Measurements from ENCODE around the gene FSD1L.

FSD1L gene

DNA sequence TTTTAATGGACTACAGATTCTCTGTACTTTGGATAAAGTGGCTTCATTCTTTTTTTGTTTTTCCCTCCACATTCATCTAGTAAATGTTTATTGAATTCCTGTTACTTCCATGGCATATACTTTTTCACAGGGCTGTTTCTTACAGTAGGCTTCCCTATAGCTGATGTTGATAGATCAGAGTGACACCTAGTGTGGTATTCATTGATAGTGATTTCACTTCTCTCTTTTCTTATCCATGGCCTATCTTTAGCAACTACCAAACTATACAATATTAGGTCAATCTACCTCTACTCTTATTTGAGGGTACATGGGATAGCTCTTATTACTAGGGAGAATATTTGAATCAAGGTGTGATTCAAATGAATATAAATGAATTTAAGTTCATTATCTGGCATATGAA lies 35.8 kb downstream of the FSD1L start:
- H3K27me3 Mint-ChIP-seq = no peaks in the 10 kb centered on the region

DNA sequence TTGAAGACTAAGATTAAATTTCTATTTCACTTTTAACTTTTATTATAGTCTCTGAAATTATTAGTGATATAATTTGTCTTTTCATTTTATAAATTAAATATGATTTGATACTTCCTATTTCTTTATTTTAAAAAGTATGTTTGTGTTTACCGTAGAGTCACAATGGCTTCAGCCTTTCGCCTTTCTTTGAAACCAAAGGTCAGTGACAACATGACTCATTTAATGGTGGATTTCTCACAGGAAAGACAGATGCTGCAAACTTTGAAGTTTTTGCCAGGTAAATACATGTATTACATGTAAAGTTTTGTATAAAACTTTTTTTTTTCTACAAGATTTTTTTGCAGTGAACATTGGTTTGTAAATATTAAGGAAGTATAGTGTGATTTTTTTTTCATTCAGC lies 36.4 kb downstream of the FSD1L start:
- Mint-ChIP-seq H3K4me3 (no peak overlapping the region), H3K4me1 (ENCODE audit: low read depth) (peaks cover 15% of the 10 kb centered on the region), H3K27me3 (no peaks in the 10 kb centered on the region), H3K9me3 (no peaks in the 10 kb centered on the region), H3K36me3 (ENCODE audit: low read depth) (peaks cover 20% of the 10 kb centered on the region), H3K27ac (no peak overlapping the region)
- intact Hi-C loops (cut with micrococcal nuclease) = no loop called here

More for the DNA sequence above, 35.8 kb downstream of the FSD1L start:
- intact Hi-C loops (cut with micrococcal nuclease) = no loop called here
- H3K4me1 Mint-ChIP-seq (ENCODE audit: low read depth) = peaks cover 15% of the 10 kb centered on the region
- peaks cover 20% of the 10 kb centered on the region for H3K36me3 Mint-ChIP-seq (ENCODE audit: low read depth)
- no peaks in the 10 kb centered on the region for H3K9me3 Mint-ChIP-seq
- no peak overlapping the region for H3K4me3 Mint-ChIP-seq
- no peak overlapping the region for H3K27ac Mint-ChIP-seq

DNA sequence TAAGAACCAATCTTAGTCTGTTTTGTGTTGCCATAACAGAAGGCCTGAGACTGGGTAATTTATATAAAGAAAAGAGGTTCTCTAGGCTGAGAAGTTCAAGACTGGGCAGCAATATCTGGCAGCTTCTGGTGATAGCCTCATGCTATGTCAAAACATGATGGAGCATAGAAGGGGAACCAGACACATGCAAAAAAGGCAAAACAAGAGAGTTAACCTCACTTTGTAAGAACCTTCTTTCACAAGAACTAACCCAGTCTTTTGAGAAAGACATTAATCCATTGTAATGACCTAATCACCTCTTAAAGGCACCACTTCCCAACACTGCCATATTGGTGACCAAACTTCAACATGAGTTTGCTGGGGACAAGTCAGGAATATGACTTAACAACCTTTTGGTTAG lies 37.3 kb downstream of the FSD1L start:
- intact Hi-C loops (cut with micrococcal nuclease) = no loop called here
- peaks cover 15% of the 10 kb centered on the region for H3K4me1 Mint-ChIP-seq (ENCODE audit: low read depth)
- no peaks in the 10 kb centered on the region for H3K9me3 Mint-ChIP-seq
- no peak overlapping the region for H3K27ac Mint-ChIP-seq
- H3K27me3 Mint-ChIP-seq = no peaks in the 10 kb centered on the region
- peaks cover 20% of the 10 kb centered on the region for H3K36me3 Mint-ChIP-seq (ENCODE audit: low read depth)
- H3K4me3 Mint-ChIP-seq = no peak overlapping the region

DNA sequence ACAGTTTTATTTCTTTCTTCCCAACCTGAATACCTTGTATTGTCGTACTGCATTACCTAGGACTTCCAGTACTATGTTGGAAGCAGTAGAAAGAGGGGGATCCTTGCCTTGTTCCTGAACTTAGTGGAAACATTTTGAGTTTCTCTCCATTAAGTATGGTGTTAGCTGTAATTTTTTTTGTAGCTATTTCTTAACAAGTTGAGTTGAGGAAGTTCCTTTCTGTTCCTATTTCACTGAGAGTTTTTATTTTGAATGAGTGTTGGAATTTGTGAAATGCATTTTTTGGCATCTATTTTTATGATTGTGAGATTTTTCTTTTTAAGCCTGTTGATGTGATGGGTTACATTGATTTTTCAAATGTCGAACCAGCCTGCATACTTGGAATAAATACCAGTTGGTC lies 49.0 kb downstream of the FSD1L start:
- no peaks in the 10 kb centered on the region for H3K27me3 Mint-ChIP-seq
- no peak overlapping the region for H3K4me3 Mint-ChIP-seq
- no peaks in the 10 kb centered on the region for H3K9me3 Mint-ChIP-seq
- peak overlapping the region; percentile 56 for H3K27ac Mint-ChIP-seq
- peaks cover 51% of the 10 kb centered on the region for H3K4me1 Mint-ChIP-seq (ENCODE audit: low read depth)
- H3K36me3 Mint-ChIP-seq (ENCODE audit: low read depth) = peaks cover 20% of the 10 kb centered on the region
- intact Hi-C loops (cut with micrococcal nuclease) = no loop called here

DNA sequence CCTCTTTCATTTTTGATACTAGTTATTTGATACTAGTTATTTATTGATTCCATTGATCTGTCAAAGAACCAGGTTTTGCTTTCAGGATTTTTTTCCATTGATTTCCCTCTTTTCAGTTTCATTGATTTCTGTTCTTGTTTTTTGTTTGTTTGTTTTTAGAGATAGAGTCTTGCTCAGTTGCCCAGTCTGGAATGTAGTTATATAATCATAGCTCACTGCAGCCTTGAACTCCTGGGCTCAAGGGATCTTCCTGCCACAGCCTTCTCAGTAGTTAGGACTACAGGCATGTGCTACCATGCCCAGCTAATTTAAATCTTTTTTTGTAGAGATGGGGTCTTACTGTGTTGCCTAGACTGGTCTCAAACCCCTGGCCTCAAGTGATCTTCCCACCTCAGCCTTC lies 49.9 kb downstream of the FSD1L start:
- peaks cover 51% of the 10 kb centered on the region for H3K4me1 Mint-ChIP-seq (ENCODE audit: low read depth)
- intact Hi-C loops (cut with micrococcal nuclease) = no loop called here
- no peaks in the 10 kb centered on the region for H3K9me3 Mint-ChIP-seq
- peak overlapping the region; percentile 56 for H3K27ac Mint-ChIP-seq
- no peak overlapping the region for H3K4me3 Mint-ChIP-seq
- H3K27me3 Mint-ChIP-seq = no peaks in the 10 kb centered on the region
- H3K36me3 Mint-ChIP-seq (ENCODE audit: low read depth) = peaks cover 12% of the 10 kb centered on the region

DNA sequence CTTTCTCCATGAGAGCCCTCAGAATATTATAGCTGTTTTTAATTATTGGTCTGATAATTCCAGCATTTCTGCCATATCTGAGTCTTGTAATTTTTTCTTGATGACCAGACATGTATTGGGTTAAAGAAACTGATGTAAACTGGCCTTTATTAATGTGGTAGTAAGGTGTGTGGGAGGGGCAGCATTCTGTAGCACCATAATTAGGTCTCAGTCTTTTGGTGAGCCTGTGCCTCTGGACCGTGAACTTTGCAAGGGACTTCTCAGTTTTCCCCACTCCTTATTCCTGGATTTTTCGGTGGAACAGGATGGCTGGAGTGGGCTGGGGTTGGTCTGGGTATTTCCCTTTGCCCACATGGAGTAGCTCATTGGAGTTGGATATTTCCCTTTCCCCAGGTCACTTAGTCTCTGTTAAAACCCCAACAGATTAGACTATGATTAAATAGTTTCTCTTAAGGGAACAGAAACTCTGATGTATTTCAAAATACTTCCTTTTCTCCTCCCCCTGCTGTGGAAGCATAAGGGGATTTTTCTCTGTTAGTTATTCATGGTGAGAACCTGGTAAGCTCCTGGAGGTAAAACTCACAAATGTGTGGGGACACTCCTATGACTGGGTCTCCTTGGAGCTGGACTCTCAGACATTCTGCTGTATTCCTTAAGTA lies 52.4 kb downstream of the FSD1L start:
- Mint-ChIP-seq H3K27me3 (no peaks in the 10 kb centered on the region), H3K9me3 (no peaks in the 10 kb centered on the region), H3K36me3 (ENCODE audit: low read depth) (peaks cover 10% of the 10 kb centered on the region), H3K4me1 (ENCODE audit: low read depth) (peaks cover 57% of the 10 kb centered on the region), H3K27ac (no peak overlapping the region), H3K4me3 (no peak overlapping the region)
- intact Hi-C loops (cut with micrococcal nuclease) = no loop called here

DNA sequence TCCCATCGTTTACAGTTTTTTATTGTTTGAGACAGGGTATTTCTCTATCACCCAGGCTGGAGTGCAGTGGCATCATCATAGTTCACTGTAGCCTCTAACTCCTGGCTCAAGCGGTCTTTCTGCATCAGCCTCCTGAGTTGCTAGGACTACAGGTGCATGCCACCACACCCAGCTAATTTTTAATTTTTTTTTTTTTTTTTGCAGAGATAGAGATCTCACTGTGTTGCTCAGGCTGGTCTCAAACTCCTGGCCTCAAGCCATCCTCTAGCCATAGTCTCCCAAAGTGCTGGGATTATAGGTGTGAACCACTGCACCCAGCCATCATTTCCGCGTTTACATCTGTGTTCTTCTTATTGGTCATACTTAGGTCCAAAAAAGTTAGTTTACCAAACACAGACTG lies 53.6 kb downstream of the FSD1L start:
- intact Hi-C loops (cut with micrococcal nuclease) = no loop called here
- Mint-ChIP-seq H3K4me3 (no peak overlapping the region), H3K27ac (no peak overlapping the region), H3K9me3 (no peaks in the 10 kb centered on the region), H3K4me1 (ENCODE audit: low read depth) (peaks cover 50% of the 10 kb centered on the region), H3K36me3 (ENCODE audit: low read depth) (peaks cover 4% of the 10 kb centered on the region), H3K27me3 (no peaks in the 10 kb centered on the region)

DNA sequence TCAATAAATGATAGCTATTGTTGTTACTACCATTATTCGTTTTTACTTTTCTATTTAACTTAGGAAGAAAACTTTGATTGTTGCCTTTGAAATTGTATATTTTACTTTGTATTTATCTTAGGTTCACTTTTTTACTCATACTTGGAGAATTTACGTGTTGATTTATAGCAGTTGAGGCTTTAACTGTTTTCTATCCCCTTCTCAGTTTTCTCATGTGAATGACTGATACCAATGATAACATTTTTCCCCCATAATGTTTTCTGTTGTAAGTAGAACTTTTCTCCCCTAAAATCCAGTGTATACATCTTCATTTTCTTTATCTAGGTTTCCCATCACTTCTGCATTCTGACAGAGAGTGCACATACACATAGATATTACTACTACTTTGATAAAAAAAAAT lies 54.4 kb downstream of the FSD1L start:
- Mint-ChIP-seq H3K4me3 (no peak overlapping the region), H3K4me1 (ENCODE audit: low read depth) (peaks cover 42% of the 10 kb centered on the region), H3K9me3 (no peaks in the 10 kb centered on the region), H3K27ac (no peak overlapping the region), H3K27me3 (no peaks in the 10 kb centered on the region), H3K36me3 (ENCODE audit: low read depth) (peaks cover 5% of the 10 kb centered on the region)
- intact Hi-C loops (cut with micrococcal nuclease) = no loop called here

DNA sequence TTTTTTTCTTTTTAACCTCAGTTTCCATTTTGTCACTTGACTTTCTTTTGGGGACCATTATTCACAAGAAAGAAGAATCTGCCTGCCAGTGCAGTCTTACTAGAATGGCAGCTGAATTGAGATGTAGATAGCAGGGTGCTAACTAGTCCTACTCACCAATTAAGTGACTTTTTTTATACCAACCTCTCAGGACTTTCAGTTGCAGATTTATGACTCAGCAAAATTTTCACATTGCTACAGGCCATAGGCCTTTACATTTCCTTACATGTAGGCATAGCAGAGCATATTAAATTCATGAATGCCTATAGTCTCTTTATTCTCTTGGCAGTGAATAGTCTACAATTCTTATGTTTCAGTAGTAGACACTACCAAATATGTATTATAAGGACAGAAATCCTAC lies 56.0 kb downstream of the FSD1L start:
- no peak overlapping the region for H3K4me3 Mint-ChIP-seq
- intact Hi-C loops (cut with micrococcal nuclease) = no loop called here
- H3K27me3 Mint-ChIP-seq = no peaks in the 10 kb centered on the region
- no peak overlapping the region for H3K27ac Mint-ChIP-seq
- H3K36me3 Mint-ChIP-seq (ENCODE audit: low read depth) = peaks cover 5% of the 10 kb centered on the region
- no peaks in the 10 kb centered on the region for H3K9me3 Mint-ChIP-seq
- peaks cover 33% of the 10 kb centered on the region for H3K4me1 Mint-ChIP-seq (ENCODE audit: low read depth)

DNA sequence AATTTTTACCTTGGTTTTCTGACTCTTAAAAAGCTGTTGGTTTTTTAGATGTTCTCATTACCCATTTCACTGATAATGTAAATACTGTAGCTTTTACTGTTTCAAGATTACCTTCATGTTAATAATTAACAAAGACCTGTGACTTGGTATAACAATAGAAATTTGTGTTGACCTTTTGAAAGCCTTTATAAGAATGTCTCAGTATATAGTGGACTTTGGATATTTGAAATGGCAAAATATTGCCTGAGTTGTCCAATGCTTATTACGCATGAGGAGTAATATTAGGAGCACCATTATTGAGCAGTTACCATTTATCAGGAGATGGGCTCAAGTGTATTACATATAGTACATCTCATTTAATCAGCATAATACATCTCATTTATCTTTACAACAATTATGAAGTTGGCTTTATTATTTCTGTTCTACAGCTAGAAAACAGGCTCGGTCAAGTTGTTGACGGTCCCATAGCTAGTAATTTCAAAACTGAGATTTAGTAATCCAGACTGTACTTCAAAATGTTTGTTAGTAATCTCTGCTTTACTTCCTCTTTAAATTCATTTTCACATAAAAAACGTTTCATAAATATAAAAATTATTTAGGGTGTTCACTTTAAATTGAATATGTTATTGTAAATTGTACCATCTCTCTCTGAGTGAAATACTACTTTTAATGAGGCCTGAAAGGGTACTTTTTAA lies 59.4 kb downstream of the FSD1L start:
- intact Hi-C loops (cut with micrococcal nuclease) = no loop called here
- Mint-ChIP-seq H3K27ac (no peak overlapping the region), H3K9me3 (no peaks in the 10 kb centered on the region), H3K36me3 (ENCODE audit: low read depth) (peaks cover 5% of the 10 kb centered on the region), H3K4me1 (ENCODE audit: low read depth) (peaks cover 8% of the 10 kb centered on the region), H3K27me3 (no peaks in the 10 kb centered on the region), H3K4me3 (no peak overlapping the region)

DNA sequence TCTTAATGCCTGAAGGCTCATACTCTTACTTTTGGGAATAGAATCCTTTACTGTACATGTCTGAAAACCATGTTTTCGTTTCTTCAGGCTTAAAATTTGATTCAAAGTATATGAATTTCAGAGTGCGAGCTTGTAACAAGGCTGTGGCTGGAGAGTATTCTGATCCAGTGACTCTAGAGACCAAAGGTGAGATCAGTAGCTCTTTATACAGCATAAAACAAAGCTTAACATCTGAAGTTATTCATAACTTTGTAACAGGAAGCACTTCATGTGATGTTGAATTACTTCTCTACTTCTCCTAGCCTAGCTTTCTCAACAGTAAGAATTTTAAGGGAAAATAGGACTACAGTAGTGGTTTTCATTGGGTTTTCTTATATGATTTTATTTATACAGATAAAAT lies 60.7 kb downstream of the FSD1L start:
- intact Hi-C loops (cut with micrococcal nuclease) = no loop called here
- Mint-ChIP-seq H3K4me1 (ENCODE audit: low read depth) (peaks cover 10% of the 10 kb centered on the region), H3K36me3 (ENCODE audit: low read depth) (peaks cover 5% of the 10 kb centered on the region), H3K4me3 (no peak overlapping the region), H3K9me3 (no peaks in the 10 kb centered on the region), H3K27me3 (no peaks in the 10 kb centered on the region), H3K27ac (no peak overlapping the region)

DNA sequence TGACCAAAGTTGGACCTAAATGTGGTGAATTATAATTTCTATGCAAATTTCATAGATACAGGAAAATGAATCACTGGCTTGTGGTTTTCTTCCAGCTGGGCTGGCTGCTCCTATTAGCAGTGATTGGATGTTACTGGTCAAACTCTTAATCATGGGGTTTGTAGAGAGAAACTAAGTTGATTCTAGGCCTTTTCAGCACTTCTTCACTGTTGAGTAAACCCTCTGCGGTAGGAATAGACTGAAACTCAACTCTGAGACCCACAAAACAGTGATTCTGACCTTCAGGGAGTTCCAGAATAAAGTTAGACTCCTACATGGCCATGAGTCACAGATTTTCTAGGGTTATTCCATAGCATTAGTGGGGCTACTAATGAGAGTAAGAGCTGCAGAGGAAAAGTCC lies 62.2 kb downstream of the FSD1L start:
- Mint-ChIP-seq H3K4me1 (ENCODE audit: low read depth) (peaks cover 5% of the 10 kb centered on the region), H3K36me3 (ENCODE audit: low read depth) (peaks cover 12% of the 10 kb centered on the region), H3K27me3 (no peaks in the 10 kb centered on the region), H3K9me3 (no peaks in the 10 kb centered on the region), H3K27ac (no peak overlapping the region), H3K4me3 (no peak overlapping the region)
- intact Hi-C loops (cut with micrococcal nuclease) = no loop called here

DNA sequence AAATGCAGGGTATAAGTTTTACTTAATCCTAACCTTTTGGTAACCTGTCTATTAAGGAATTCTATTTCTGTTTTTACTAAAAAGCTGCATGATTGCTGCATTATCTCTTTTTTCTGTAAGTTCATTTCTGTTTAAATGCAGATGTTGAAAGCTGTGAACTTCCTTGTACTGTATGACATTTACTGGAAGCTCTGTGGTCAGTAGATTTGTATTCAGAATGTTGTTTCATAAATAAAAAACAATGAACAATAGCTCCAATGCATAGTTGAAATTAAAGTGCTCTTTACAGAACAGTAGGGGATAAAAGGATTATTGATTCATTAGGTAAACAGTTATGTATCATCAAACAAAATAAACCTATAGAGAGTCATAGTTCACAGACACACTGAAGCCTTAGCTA lies 63.6 kb downstream of the FSD1L start:
- Mint-ChIP-seq H3K27ac (no peak overlapping the region), H3K27me3 (no peaks in the 10 kb centered on the region), H3K4me3 (no peak overlapping the region), H3K36me3 (ENCODE audit: low read depth) (peaks cover 22% of the 10 kb centered on the region), H3K4me1 (ENCODE audit: low read depth) (peaks cover 5% of the 10 kb centered on the region), H3K9me3 (no peaks in the 10 kb centered on the region)
- intact Hi-C loops (cut with micrococcal nuclease) = no loop called here

DNA sequence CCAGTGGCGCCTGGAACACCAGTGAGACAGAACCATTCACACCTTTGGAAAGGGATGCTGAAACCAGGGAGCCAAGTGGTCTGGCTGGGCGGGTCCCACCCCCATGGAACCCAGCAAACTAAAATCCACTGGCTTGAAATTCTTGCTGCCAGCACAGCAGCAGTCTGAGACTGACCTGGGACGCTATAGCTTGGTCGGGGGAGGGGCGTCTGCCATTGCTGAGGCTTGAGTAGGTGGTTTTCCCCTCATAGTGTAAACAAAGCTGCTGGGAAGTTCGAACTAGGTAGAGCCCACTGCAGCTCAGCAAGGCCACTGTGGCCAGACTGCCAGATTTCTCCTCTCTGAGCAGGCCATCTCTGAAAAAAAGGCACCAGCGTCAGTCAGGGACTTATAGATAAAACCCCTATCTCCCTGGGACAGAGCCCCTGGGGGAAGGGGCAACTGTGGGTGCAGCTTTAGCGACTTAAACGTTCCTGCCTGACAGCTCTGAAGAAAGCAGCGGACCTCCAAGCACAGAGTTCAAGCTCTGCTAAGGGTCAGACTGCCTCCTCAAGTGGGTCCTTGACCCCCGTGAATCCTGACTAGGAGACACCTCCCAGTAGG lies 68.1 kb downstream of the FSD1L start:
- intact Hi-C loops (cut with micrococcal nuclease) = no loop called here
- Mint-ChIP-seq H3K4me3 (no peak overlapping the region), H3K27me3 (no peaks in the 10 kb centered on the region), H3K4me1 (ENCODE audit: low read depth) (peaks cover 5% of the 10 kb centered on the region), H3K36me3 (ENCODE audit: low read depth) (peaks cover 30% of the 10 kb centered on the region), H3K9me3 (peaks cover 29% of the 10 kb centered on the region), H3K27ac (no peak overlapping the region)

All from dendritic cell treated with granulocyte-macrophage colony-stimulating factor and Interleukin-4, amounts not matched to agents 40 ng/mL and 50 ng/mL, for 4 days (primary cell).